Chondrocyte (in vitro differentiated cells): Measurements from ENCODE around the gene S100A4. TPM values are rescaled to one million over a fixed set of nuclear protein-coding genes. Genes with fewer than 3 reads are reported as not detected.
"Not testable (repeated sequence)": the region's sequence is repeated elsewhere in the genome, so short reads cannot be mapped to it uniquely, and the experiment has no call there.

Experiments
- DNase-seq: peaks from one replicate; pipeline ENCODE4 v3.0.0; 2021; ENCODE audit warnings: mixed read lengths, low spot score
- H3K27ac Mint-ChIP-seq: one replicate; pipeline ENCODE4 v1.8.0; 2021; ENCODE audit warnings: mild to moderate bottlenecking, moderate library complexity, mixed read lengths; ENCODE audit not compliant: unreplicated experiment
- H3K27me3 Mint-ChIP-seq: 2 replicates; pipeline ENCODE4 v1.8.0; 2021; ENCODE audit warnings: low read depth, mixed read lengths
- H3K36me3 Mint-ChIP-seq: 2 replicates; pipeline ENCODE4 v1.8.0; 2021; ENCODE audit warnings: low read depth, mixed read lengths
- H3K4me1 Mint-ChIP-seq: 2 replicates; pipeline ENCODE4 v1.8.0; 2021; ENCODE audit warnings: low read depth, mild to moderate bottlenecking, mixed read lengths
- H3K4me3 Mint-ChIP-seq: one replicate; pipeline ENCODE4 v1.8.0; 2021; ENCODE audit warnings: mild to moderate bottlenecking, moderate library complexity, mixed read lengths; ENCODE audit not compliant: unreplicated experiment
- H3K9me3 Mint-ChIP-seq: 2 replicates; pipeline ENCODE4 v1.8.0; 2021; ENCODE audit warnings: low read depth, mixed read lengths
- CTCF ChIP-seq: fragments of 200-600 bp; sonication (generic); IDR thresholded peaks from 2 replicates; pipeline ENCODE4 v1.5.0; 2021; ENCODE audit warnings: antibody characterized with exemption, mild to moderate bottlenecking, moderate library complexity
- total RNA-seq: library from RNA; stranded (reverse); gene quantifications from 3 replicates; pipeline ENCODE4 v1.2.1, GENCODE V29; 2021

Gene S100A4
- total RNA-seq, 1 donor from 2014 or later: 388 TPM

- H3K4me3 Mint-ChIP-seq: no peak overlapping the region
- peaks cover 11% of the 10 kb centered on the region for H3K4me1 Mint-ChIP-seq
- TF ChIP-seq CTCF: no peak
- H3K27ac Mint-ChIP-seq: peak overlapping the region; percentile 33
- no peaks in the 10 kb centered on the region for H3K9me3 Mint-ChIP-seq
- DNase-seq: no peak
- no peaks in the 10 kb centered on the region for H3K36me3 Mint-ChIP-seq
- no peaks in the 10 kb centered on the region for H3K27me3 Mint-ChIP-seq
Measured at GRCh38 chr1:153586347-153586746, 40.7 kb upstream of the S100A4 start.

- Mint-ChIP-seq H3K9me3 (no peaks in the 10 kb centered on the region), H3K27me3 (no peaks in the 10 kb centered on the region), H3K27ac (no peak overlapping the region), H3K4me3 (no peak overlapping the region), H3K4me1 (peaks cover 11% of the 10 kb centered on the region), H3K36me3 (no peaks in the 10 kb centered on the region)
- TF ChIP-seq CTCF: no peak
- DNase-seq: no peak
Measured at GRCh38 chr1:153585006-153585405, 39.4 kb upstream of the S100A4 start.

GRCh38 chr1:153583976-153584375 is 38.4 kb upstream of the S100A4 start:
- peaks cover 11% of the 10 kb centered on the region for H3K4me1 Mint-ChIP-seq
- no peaks in the 10 kb centered on the region for H3K9me3 Mint-ChIP-seq
- H3K27ac Mint-ChIP-seq: no peak overlapping the region
- DNase-seq: no peak
- H3K36me3 Mint-ChIP-seq: no peaks in the 10 kb centered on the region
- no peak overlapping the region for H3K4me3 Mint-ChIP-seq
- TF ChIP-seq CTCF: no peak
- H3K27me3 Mint-ChIP-seq: no peaks in the 10 kb centered on the region

- H3K36me3 Mint-ChIP-seq, H3K27me3 Mint-ChIP-seq, DNase-seq, H3K9me3 Mint-ChIP-seq, H3K4me3 Mint-ChIP-seq, H3K27ac Mint-ChIP-seq: not testable (repeated sequence)
- peaks cover 15% of the 10 kb centered on the region for H3K4me1 Mint-ChIP-seq
Measured at GRCh38 chr1:153583514-153583913, 37.9 kb upstream of the S100A4 start.

- not testable (repeated sequence) for H3K27me3 Mint-ChIP-seq, H3K36me3 Mint-ChIP-seq, H3K4me3 Mint-ChIP-seq, DNase-seq, H3K9me3 Mint-ChIP-seq, H3K27ac Mint-ChIP-seq
- H3K4me1 Mint-ChIP-seq: peaks cover 21% of the 10 kb centered on the region
Measured at GRCh38 chr1:153582836-153583235, 37.2 kb upstream of the S100A4 start.

- no peak for TF ChIP-seq CTCF
- no peaks in the 10 kb centered on the region for H3K27me3 Mint-ChIP-seq
- no peaks in the 10 kb centered on the region for H3K9me3 Mint-ChIP-seq
- no peaks in the 10 kb centered on the region for H3K36me3 Mint-ChIP-seq
- no peak overlapping the region for H3K27ac Mint-ChIP-seq
- H3K4me1 Mint-ChIP-seq: peaks cover 14% of the 10 kb centered on the region
- H3K4me3 Mint-ChIP-seq: no peak overlapping the region
- no peak for DNase-seq
Measured at GRCh38 chr1:153578936-153579335, 33.3 kb upstream of the S100A4 start.
